ENCODE data around the gene PDE2A. TPM values are rescaled to one million over a fixed set of nuclear protein-coding genes. Genes with fewer than 3 reads are reported as not detected.

PDE2A gene
- total RNA-seq, 2 donors from 2014 or later = 3.7 to 13.3 TPM

DNA sequence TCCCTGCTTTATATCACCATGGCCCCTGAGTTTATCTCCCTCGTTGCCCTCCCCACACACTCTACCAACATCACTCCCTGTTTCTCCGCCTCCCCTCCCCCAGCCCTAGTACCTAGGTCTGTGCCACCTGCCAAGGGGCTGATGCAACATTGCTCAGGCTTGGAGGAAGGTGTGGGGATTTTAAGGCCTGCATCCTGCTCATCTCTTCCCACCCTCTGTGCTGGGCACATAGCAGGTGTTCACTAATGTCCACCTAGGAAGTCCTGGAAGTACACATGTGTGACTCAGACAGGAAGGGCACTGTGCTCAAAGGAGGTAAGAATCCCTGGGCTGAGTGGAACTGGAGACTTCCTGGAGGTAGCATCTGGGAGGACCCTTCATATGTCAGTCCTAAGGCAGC, 37.0 kb downstream of the PDE2A start:
- Histone ChIP-seq H3K36me3 (ENCODE audit: control insufficient read depth, insufficient read depth, low read length) (no peaks in the 10 kb centered on the region), H3K4me3 (ENCODE audit: low read length) (no peak overlapping the region), H3K27me3 (ENCODE audit: control insufficient read depth, insufficient read depth, low read length, poor library complexity, severe bottlenecking) (peaks cover 45% of the 10 kb centered on the region), H3K9me3 (ENCODE audit: control insufficient read depth, low read length) (no peaks in the 10 kb centered on the region), H3K9ac (ENCODE audit: extremely low read depth, low read length, poor library complexity, severe bottlenecking) (no peak overlapping the region), H3K4me1 (ENCODE audit: control insufficient read depth, insufficient read depth, low read length) (no peaks in the 10 kb centered on the region), H3K27ac (ENCODE audit: low read depth, low read length) (no peak overlapping the region)
- no peaks in the 10 kb centered on the region for H3K9me3 Mint-ChIP-seq
- peaks cover 19% of the 10 kb centered on the region for H3K4me1 Mint-ChIP-seq
- TF ChIP-seq, protein P1, sequence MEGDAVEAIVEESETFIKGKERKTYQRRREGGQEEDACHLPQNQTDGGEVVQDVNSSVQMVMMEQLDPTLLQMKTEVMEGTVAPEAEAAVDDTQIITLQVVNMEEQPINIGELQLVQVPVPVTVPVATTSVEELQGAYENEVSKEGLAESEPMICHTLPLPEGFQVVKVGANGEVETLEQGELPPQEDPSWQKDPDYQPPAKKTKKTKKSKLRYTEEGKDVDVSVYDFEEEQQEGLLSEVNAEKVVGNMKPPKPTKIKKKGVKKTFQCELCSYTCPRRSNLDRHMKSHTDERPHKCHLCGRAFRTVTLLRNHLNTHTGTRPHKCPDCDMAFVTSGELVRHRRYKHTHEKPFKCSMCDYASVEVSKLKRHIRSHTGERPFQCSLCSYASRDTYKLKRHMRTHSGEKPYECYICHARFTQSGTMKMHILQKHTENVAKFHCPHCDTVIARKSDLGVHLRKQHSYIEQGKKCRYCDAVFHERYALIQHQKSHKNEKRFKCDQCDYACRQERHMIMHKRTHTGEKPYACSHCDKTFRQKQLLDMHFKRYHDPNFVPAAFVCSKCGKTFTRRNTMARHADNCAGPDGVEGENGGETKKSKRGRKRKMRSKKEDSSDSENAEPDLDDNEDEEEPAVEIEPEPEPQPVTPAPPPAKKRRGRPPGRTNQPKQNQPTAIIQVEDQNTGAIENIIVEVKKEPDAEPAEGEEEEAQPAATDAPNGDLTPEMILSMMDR (conservative IDR thresholded peaks at IDR 0.05) = no peak
- peaks cover 10% of the 10 kb centered on the region for H3K27me3 Mint-ChIP-seq (ENCODE audit: insufficient read depth)
- DNase-seq = no peak
- no peak overlapping the region for H3K27ac Mint-ChIP-seq
- no peaks in the 10 kb centered on the region for H3K36me3 Mint-ChIP-seq (ENCODE audit: low read depth)
- no peak overlapping the region for H3K4me3 Mint-ChIP-seq
- 80 to 88% methylated on average over 1 to 2 of the region's 2 CpGs for WGBS, 2 experiments (ENCODE audit: insufficient coverage in 1 of 2, insufficient read length in 1 of 2)

DNA sequence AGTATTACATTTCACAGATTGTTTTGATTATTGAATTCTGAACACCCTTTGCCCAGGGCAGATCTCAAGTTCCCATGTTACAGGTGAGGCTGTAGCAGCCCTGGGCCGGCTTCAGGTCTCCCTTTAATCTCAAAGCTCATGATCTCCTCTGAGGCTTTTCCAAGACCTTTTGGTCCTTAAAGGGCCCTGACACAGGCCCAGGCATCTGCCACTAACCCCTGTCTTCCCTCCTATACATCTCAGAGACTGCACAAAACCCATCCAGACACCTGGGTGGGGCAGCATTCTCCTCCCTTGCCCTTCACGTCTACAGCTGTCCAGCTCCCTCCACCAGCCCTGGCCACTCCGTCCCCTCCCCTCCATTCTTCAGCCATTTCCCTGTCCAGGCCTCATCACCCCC, 37.8 kb downstream of the PDE2A start:
- no peak overlapping the region for H3K27ac Mint-ChIP-seq
- H3K4me3 ChIP-seq (ENCODE audit: low read length) = no peak overlapping the region
- no peaks in the 10 kb centered on the region for H3K36me3 Mint-ChIP-seq (ENCODE audit: low read depth)

DNA sequence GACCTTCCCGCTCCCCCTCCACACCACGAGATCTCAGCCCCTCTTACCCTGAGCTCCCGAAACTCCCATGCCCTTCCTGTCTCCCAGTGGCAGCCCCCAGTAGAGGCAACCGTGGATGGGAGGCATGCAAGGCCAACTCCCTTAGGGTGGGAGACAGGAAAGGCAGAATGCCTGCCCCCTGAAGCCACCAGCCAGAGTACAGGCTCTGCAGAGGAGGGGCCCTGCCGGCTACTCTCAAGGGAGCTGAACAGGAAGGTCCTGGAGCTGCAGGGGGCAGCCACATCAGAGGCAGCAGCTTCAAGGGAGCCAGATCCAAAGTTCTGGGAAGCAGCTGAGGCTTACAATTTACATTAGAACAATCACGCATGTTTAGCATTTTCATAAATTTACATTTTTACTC, 38.3 kb downstream of the PDE2A start:
- peaks cover 10% of the 10 kb centered on the region for H3K27me3 Mint-ChIP-seq (ENCODE audit: insufficient read depth)
- WGBS, 2 experiments (ENCODE audit: insufficient coverage in 1 of 2, insufficient read length in 1 of 2) = 46 to 60% methylated on average over 3 to 6 of the region's 6 CpGs
- H3K4me1 ChIP-seq (ENCODE audit: control insufficient read depth, insufficient read depth, low read length) = no peaks in the 10 kb centered on the region
- peaks cover 21% of the 10 kb centered on the region for H3K4me1 Mint-ChIP-seq
- H3K27me3 ChIP-seq (ENCODE audit: control insufficient read depth, insufficient read depth, low read length, poor library complexity, severe bottlenecking) = peaks cover 33% of the 10 kb centered on the region
- H3K4me3 Mint-ChIP-seq = no peak overlapping the region
- H3K36me3 ChIP-seq (ENCODE audit: control insufficient read depth, insufficient read depth, low read length) = no peaks in the 10 kb centered on the region
- no peak overlapping the region for H3K27ac ChIP-seq (ENCODE audit: low read depth, low read length)
- no peaks in the 10 kb centered on the region for H3K9me3 Mint-ChIP-seq
- no peak overlapping the region for H3K27ac Mint-ChIP-seq
- no peaks in the 10 kb centered on the region for H3K36me3 Mint-ChIP-seq (ENCODE audit: low read depth)
- TF ChIP-seq, protein P1 (conservative IDR thresholded peaks at IDR 0.05) = no peak
- H3K4me3 ChIP-seq (ENCODE audit: low read length) = no peak overlapping the region
- no peaks in the 10 kb centered on the region for H3K9me3 ChIP-seq (ENCODE audit: control insufficient read depth, low read length)
- peak; percentile 72 for DNase-seq
- H3K9ac ChIP-seq (ENCODE audit: extremely low read depth, low read length, poor library complexity, severe bottlenecking) = no peak overlapping the region

More for the DNA sequence above, 37.8 kb downstream of the PDE2A start:
- H3K4me1 Mint-ChIP-seq = peaks cover 21% of the 10 kb centered on the region
- Histone ChIP-seq H3K4me1 (ENCODE audit: control insufficient read depth, insufficient read depth, low read length) (no peaks in the 10 kb centered on the region), H3K27me3 (ENCODE audit: control insufficient read depth, insufficient read depth, low read length, poor library complexity, severe bottlenecking) (peaks cover 37% of the 10 kb centered on the region), H3K36me3 (ENCODE audit: control insufficient read depth, insufficient read depth, low read length) (no peaks in the 10 kb centered on the region), H3K9ac (ENCODE audit: extremely low read depth, low read length, poor library complexity, severe bottlenecking) (no peak overlapping the region), H3K27ac (ENCODE audit: low read depth, low read length) (no peak overlapping the region), H3K9me3 (ENCODE audit: control insufficient read depth, low read length) (no peaks in the 10 kb centered on the region)
- WGBS, 2 experiments (ENCODE audit: insufficient coverage in 1 of 2, insufficient read length in 1 of 2) = 69 to 71% methylated on average over 3 of the region's 3 CpGs
- no peak for DNase-seq
- H3K4me3 Mint-ChIP-seq = no peak overlapping the region
- TF ChIP-seq, protein P1 (conservative IDR thresholded peaks at IDR 0.05) = no peak
- peaks cover 10% of the 10 kb centered on the region for H3K27me3 Mint-ChIP-seq (ENCODE audit: insufficient read depth)
- H3K9me3 Mint-ChIP-seq = no peaks in the 10 kb centered on the region

Measured in endodermal cell (in vitro differentiated cells).